WERI-Rb-1 (cell line): ENCODE measurements around the gene EIF5.
"Not testable (repeated sequence)": the region's sequence is repeated elsewhere in the genome, so short reads cannot be mapped to it uniquely, and the experiment has no call there.

Experiments used
- DNase-seq: peaks from one replicate; pipeline ENCODE4 v3.0.0-alpha.2; 2020
- H3K27ac ChIP-seq: fragments of 250-450 bp; sonication (Bioruptor Pico); 2 replicates; pipeline ENCODE4 v1.5.1; 2020; ENCODE audit warnings: mild to moderate bottlenecking, moderate library complexity
- H3K27me3 ChIP-seq: fragments of 250-450 bp; sonication (Bioruptor Pico); 2 replicates; pipeline ENCODE4 v1.5.1; 2021; ENCODE audit warnings: mild to moderate bottlenecking, low read depth, moderate library complexity; ENCODE audit not compliant: insufficient read depth, severe bottlenecking
- H3K36me3 ChIP-seq: fragments of 250-450 bp; sonication (Bioruptor Pico); 2 replicates; pipeline ENCODE4 v1.5.1; 2020; ENCODE audit warnings: mild to moderate bottlenecking, moderate library complexity
- H3K4me3 ChIP-seq: 2 replicates; pipeline ENCODE4 v1.5.1; 2011; ENCODE audit warnings: low read depth, mild to moderate bottlenecking, control low read depth, low read length
- H3K9me3 ChIP-seq: fragments of 250-450 bp; sonication (Bioruptor Pico); 2 replicates; pipeline ENCODE4 v1.5.1; 2021; ENCODE audit warnings: mild to moderate bottlenecking, moderate library complexity; ENCODE audit not compliant: severe bottlenecking
- CTCF ChIP-seq: IDR thresholded peaks from 2 replicates; pipeline ENCODE4 v1.5.1; 2011; ENCODE audit warnings: low read depth, mild to moderate bottlenecking, control low read depth, inconsistent platforms, low read length

EIF5 gene

GRCh38 chr14:103353362-103353761, 19.3 kb downstream of the EIF5 start:
- no peaks in the 10 kb centered on the region for H3K27me3 ChIP-seq
- H3K4me3 ChIP-seq = no peak overlapping the region
- DNase-seq = no peak
- no peak overlapping the region for H3K27ac ChIP-seq
- no peak for TF ChIP-seq CTCF
- no peaks in the 10 kb centered on the region for H3K9me3 ChIP-seq
- no peaks in the 10 kb centered on the region for H3K36me3 ChIP-seq

DNA sequence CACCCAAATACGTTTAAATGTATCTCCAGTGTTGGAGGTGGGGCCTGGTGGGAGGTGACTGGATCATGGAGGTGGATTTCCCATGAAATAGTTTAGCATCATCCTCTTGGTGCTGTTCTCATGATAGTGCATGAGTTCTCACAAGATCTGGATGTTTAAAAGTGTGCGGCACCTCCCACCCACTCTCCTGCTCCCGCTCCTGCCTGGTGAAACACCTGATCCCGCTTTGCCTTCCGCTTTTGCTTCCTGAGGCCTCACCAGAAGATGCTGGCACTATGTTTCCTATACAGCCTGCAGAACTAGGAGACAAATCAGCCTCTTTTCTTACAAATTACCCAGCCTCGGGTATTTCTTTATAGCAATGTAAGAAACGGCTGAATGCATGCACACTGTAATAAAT, 20.1 kb downstream of the EIF5 start:
- H3K27me3 ChIP-seq = no peaks in the 10 kb centered on the region
- no peaks in the 10 kb centered on the region for H3K36me3 ChIP-seq
- no peak for DNase-seq
- H3K9me3 ChIP-seq = no peaks in the 10 kb centered on the region
- H3K4me3 ChIP-seq = no peak overlapping the region
- H3K27ac ChIP-seq = no peak overlapping the region
- TF ChIP-seq CTCF = no peak

GRCh38 chr14:103356024-103356682, 22.1 kb downstream of the EIF5 start:
- DNase-seq = no peak
- Histone ChIP-seq H3K9me3 (no peaks in the 10 kb centered on the region), H3K27ac (no peak overlapping the region), H3K4me3 (no peak overlapping the region), H3K36me3 (no peaks in the 10 kb centered on the region), H3K27me3 (no peaks in the 10 kb centered on the region)
- TF ChIP-seq CTCF = no peak

DNA sequence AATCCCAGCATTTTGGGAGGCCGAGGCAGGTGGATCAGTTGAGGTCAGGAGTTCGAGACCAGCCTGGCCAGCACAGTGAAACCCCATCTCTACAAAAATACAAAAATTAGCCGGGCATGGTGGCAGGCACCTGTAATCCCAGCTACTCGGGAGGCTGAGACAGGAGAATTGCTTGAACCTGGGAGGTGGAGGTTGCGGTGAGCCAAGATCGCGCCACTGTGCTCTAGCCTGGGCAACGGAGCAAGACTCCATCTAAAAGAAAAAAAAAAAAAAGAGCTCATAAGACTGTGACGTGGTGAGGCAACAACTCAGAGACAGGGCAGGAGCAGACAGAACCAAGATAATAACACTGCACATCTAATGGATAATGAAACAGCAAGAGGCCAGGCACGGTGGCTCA, 23.5 kb downstream of the EIF5 start:
- not testable (repeated sequence) for DNase-seq, H3K4me3 ChIP-seq, H3K9me3 ChIP-seq, H3K27ac ChIP-seq, H3K27me3 ChIP-seq, H3K36me3 ChIP-seq

- DNase-seq = no peak
- Histone ChIP-seq H3K27me3 (no peaks in the 10 kb centered on the region), H3K27ac (no peak overlapping the region), H3K9me3 (peaks cover 11% of the 10 kb centered on the region), H3K36me3 (no peaks in the 10 kb centered on the region), H3K4me3 (no peak overlapping the region)
- no peak for TF ChIP-seq CTCF
Measured at GRCh38 chr14:103360548-103360947, 26.5 kb downstream of the EIF5 start.

GRCh38 chr14:103361867-103362266, 27.8 kb downstream of the EIF5 start:
- Histone ChIP-seq H3K36me3 (no peaks in the 10 kb centered on the region), H3K9me3 (peaks cover 11% of the 10 kb centered on the region), H3K27me3 (no peaks in the 10 kb centered on the region), H3K4me3 (no peak overlapping the region), H3K27ac (no peak overlapping the region)
- no peak for TF ChIP-seq CTCF
- no peak for DNase-seq
